Peyer's patch (tissue), 4 donors: ENCODE data around the gene IFFO2. TPM values are rescaled to one million over a fixed set of nuclear protein-coding genes. Genes with fewer than 3 reads are reported as not detected.

Source experiments
- DNase-seq, 3 donors: peaks; one replicate each; pipeline ENCODE4 v3.0.0-alpha.2; 2017 to 2019
- H3K27ac ChIP-seq, 4 donors: fragments of 200-600 bp; sonication (generic); one replicate each; pipeline ENCODE4 v1.5.1; 2016 to 2019
- H3K27me3 ChIP-seq, 2 donors: fragments of 200-600 bp; sonication (generic); one replicate each; pipeline ENCODE4 v1.5.1; 2019
- H3K36me3 ChIP-seq, 3 donors: fragments of 200-600 bp; sonication (generic); one replicate each; pipeline ENCODE4 v1.5.1; 2016 to 2019
- H3K4me1 ChIP-seq, 4 donors: fragments of 200-600 bp; sonication (generic); one replicate each; pipeline ENCODE4 v1.5.1; 2016 to 2019
- H3K4me3 ChIP-seq, 4 donors: fragments of 200-600 bp; sonication (generic); 1 replicate in 3 of 4; 2 replicates in 1 of 4; pipeline ENCODE4 v1.5.1; 2016 to 2019; ENCODE audit warnings: mild to moderate bottlenecking in 1 of 4
- H3K9me3 ChIP-seq, 4 donors: fragments of 200-600 bp; sonication (generic); one replicate each; pipeline ENCODE4 v1.5.1; 2016 to 2019; ENCODE audit warnings: mild to moderate bottlenecking in 1 of 4
- CTCF ChIP-seq, 6 experiments: fragments of 450-650 bp in 4 of 6; fragments of 200-600 bp in 2 of 6; sonication (generic) in 1 of 6; IDR thresholded peaks; one replicate each; pipeline ENCODE4 v1.5.1; 2017 to 2019; ENCODE audit warnings: antibody characterized with exemption in 6 of 6, mild to moderate bottlenecking in 3 of 6, moderate library complexity in 1 of 6
- POLR2A ChIP-seq, 2 donors: fragments of 450-650 bp; IDR thresholded peaks; one replicate each; pipeline ENCODE4 v1.5.1; 2017; ENCODE audit warnings: antibody characterized with exemption in 2 of 2, mild to moderate bottlenecking in 2 of 2, moderate library complexity in 2 of 2
- total RNA-seq, 4 donors: library from RNA; depleted of rRNA; stranded (reverse); fragments of >200 nt; gene quantifications; one replicate each; pipeline ENCODE4 v1.1.0, GENCODE V29; 2016

Gene IFFO2
- total RNA-seq, 4 donors from 2014 or later, result 1.9 to 14.9 (median 3.8) TPM

- no peak for TF ChIP-seq POLR2A (IDR thresholded peaks at IDR 0.05)
- no peak for TF ChIP-seq CTCF (IDR thresholded peaks at IDR 0.05)
- no peak for DNase-seq
- no peak overlapping the region for H3K4me3 ChIP-seq
- H3K27ac ChIP-seq, result peak overlapping the region; percentile 43 to 82 (median 68)
- H3K4me1 ChIP-seq, result peaks cover 0 to 53% (median 17%) of the 10 kb centered on the region in 4 donors
- H3K9me3 ChIP-seq, result no peaks in the 10 kb centered on the region
- no peaks in the 10 kb centered on the region for H3K27me3 ChIP-seq
- peaks cover 0 to 4% (median 0%) of the 10 kb centered on the region in 3 donors for H3K36me3 ChIP-seq
These were observed 33.4 kb downstream of the IFFO2 start for GRCh38 chr1:18922848-18923755.

DNA sequence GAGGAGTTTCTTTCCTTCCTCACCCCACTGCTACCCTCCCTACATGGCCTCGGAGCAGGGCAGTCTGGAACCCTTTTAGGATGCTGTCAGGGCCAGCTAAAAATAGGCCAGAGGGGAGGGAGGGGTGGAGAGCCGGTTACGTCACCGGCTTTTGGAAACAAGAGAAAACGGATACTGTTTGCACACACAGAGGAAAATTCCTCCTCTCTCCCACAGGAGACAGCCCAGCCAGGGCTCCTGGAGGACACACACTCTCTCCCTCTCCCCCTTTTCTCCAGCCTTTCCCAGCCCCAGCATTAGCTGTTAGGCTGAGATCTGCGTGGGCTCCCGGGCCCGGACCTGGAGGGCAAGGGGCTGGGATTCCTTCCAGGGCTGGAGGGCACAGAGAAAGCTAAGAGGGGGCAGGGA, 34.2 kb downstream of the IFFO2 start:
- H3K4me3 ChIP-seq, result no peak overlapping the region
- peaks cover 0 to 4% (median 0%) of the 10 kb centered on the region in 3 donors for H3K36me3 ChIP-seq

GRCh38 chr1:18921516-18922251, 34.8 kb downstream of the IFFO2 start:
- no peak for DNase-seq
- H3K4me1 ChIP-seq, result peaks cover 0 to 39% (median 5%) of the 10 kb centered on the region in 4 donors
- H3K27me3 ChIP-seq, result no peaks in the 10 kb centered on the region
- no peak overlapping the region for H3K4me3 ChIP-seq
- peak overlapping the region; percentile 43 to 82 (median 68) for H3K27ac ChIP-seq
- no peaks in the 10 kb centered on the region for H3K9me3 ChIP-seq
- H3K36me3 ChIP-seq, result peaks cover 0 to 9% (median 0%) of the 10 kb centered on the region in 3 donors
- TF ChIP-seq CTCF (IDR thresholded peaks at IDR 0.05) (peak in 4 of 6 experiments; percentile 12 to 24 (median 18)), POLR2A (IDR thresholded peaks at IDR 0.05) (no peak)

More for the DNA sequence above, 34.2 kb downstream of the IFFO2 start:
- Histone ChIP-seq H3K4me1 (peaks cover 0 to 46% (median 11%) of the 10 kb centered on the region in 4 donors), H3K27ac (peak overlapping the region; percentile 43 to 82 (median 68)), H3K27me3 (no peaks in the 10 kb centered on the region), H3K9me3 (no peaks in the 10 kb centered on the region)
- no peak for TF ChIP-seq POLR2A (IDR thresholded peaks at IDR 0.05)
- peak in 1 of 6 experiments; percentile 14 for TF ChIP-seq CTCF (IDR thresholded peaks at IDR 0.05)
- peak in 2 of 3 donors; percentile 26 to 73 for DNase-seq

GRCh38 chr1:18920931-18921330, 35.5 kb downstream of the IFFO2 start:
- no peak overlapping the region for H3K27ac ChIP-seq
- DNase-seq, result no peak
- H3K9me3 ChIP-seq, result no peaks in the 10 kb centered on the region
- TF ChIP-seq POLR2A (IDR thresholded peaks at IDR 0.05) (no peak), CTCF (IDR thresholded peaks at IDR 0.05) (no peak)
- H3K4me3 ChIP-seq, result no peak overlapping the region
- peaks cover 0 to 15% (median 0%) of the 10 kb centered on the region in 3 donors for H3K36me3 ChIP-seq
- no peaks in the 10 kb centered on the region for H3K27me3 ChIP-seq
- peaks cover 0 to 33% (median 0%) of the 10 kb centered on the region in 4 donors for H3K4me1 ChIP-seq

- no peak for DNase-seq
- Histone ChIP-seq H3K4me1 (peaks cover 0 to 33% (median 0%) of the 10 kb centered on the region in 4 donors), H3K27ac (no peak overlapping the region), H3K27me3 (no peaks in the 10 kb centered on the region), H3K4me3 (no peak overlapping the region), H3K36me3 (peaks cover 0 to 15% (median 0%) of the 10 kb centered on the region in 3 donors), H3K9me3 (no peaks in the 10 kb centered on the region)
- TF ChIP-seq CTCF (IDR thresholded peaks at IDR 0.05) (no peak), POLR2A (IDR thresholded peaks at IDR 0.05) (no peak)
These were observed 36.5 kb downstream of the IFFO2 start for GRCh38 chr1:18919956-18920355.
